Fibroblast of mammary gland (primary cell): ENCODE results near the gene OXCT1.

Experiments
- DNase-seq: peaks from one replicate; pipeline ENCODE4 v3.0.0-alpha.2; 2010; ENCODE audit warnings: low read depth
- H3K4me3 ChIP-seq: 2 replicates; pipeline ENCODE4 v1.5.1; 2011; ENCODE audit warnings: low read depth, mild to moderate bottlenecking, low read length, moderate library complexity; ENCODE audit not compliant: control insufficient read depth
- TF ChIP-seq, protein P1 (sequence below): conservative IDR thresholded peaks from 2 replicates; pipeline ENCODE4 v1.5.1; 2011; ENCODE audit warnings: low read depth, low read length, inconsistent platforms; ENCODE audit not compliant: control insufficient read depth, insufficient read depth

The OXCT1 gene

DNA sequence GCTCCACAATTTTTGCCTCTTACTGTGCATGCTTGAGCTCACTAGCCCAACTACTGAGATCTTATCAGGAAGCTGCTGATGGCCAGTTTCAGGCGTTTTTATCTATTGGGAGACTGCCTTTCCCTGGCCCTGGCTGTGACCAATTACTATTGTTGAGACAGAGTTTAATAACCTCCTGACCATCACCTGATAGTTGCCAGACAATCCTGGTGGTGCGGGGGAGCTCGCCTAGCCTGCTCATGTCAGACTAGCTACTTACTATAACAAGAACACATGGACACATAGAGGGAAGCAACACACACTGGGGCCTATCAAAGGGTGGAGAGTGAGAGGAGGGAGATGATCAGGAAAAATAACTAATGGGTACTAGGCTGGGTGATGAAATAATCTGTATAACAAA is 13.0 kb upstream of the OXCT1 start:
- no peak for DNase-seq
- no peak overlapping the region for H3K4me3 ChIP-seq
- TF ChIP-seq, protein P1, sequence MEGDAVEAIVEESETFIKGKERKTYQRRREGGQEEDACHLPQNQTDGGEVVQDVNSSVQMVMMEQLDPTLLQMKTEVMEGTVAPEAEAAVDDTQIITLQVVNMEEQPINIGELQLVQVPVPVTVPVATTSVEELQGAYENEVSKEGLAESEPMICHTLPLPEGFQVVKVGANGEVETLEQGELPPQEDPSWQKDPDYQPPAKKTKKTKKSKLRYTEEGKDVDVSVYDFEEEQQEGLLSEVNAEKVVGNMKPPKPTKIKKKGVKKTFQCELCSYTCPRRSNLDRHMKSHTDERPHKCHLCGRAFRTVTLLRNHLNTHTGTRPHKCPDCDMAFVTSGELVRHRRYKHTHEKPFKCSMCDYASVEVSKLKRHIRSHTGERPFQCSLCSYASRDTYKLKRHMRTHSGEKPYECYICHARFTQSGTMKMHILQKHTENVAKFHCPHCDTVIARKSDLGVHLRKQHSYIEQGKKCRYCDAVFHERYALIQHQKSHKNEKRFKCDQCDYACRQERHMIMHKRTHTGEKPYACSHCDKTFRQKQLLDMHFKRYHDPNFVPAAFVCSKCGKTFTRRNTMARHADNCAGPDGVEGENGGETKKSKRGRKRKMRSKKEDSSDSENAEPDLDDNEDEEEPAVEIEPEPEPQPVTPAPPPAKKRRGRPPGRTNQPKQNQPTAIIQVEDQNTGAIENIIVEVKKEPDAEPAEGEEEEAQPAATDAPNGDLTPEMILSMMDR, result no peak

DNA sequence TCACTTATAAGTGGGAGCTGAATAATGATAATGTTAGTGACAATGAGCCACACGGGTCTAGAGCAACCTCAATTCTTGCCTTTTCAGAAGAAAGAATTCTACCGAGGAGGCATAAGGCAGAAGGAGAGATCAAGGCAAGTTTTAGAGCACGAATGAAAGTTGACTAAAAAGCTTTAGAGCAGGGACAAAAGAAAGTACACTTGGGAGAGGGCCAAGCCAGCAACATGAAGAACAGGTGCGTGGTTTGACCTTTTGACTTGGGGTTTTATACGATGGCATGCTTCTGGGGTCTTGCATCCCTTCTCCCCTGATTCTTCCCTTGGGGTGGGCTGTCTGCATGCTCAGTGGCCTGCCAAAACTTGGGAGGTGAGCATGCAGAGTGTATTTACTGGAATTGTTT is 12.5 kb upstream of the OXCT1 start:
- no peak for DNase-seq
- H3K4me3 ChIP-seq, result no peak overlapping the region
- TF ChIP-seq, protein P1, result no peak

GRCh38 chr5:41878643-41879478 is 8.6 kb upstream of the OXCT1 start:
- TF ChIP-seq, protein P1, result no peak
- DNase-seq, result no peak
- H3K4me3 ChIP-seq, result no peak overlapping the region

DNA sequence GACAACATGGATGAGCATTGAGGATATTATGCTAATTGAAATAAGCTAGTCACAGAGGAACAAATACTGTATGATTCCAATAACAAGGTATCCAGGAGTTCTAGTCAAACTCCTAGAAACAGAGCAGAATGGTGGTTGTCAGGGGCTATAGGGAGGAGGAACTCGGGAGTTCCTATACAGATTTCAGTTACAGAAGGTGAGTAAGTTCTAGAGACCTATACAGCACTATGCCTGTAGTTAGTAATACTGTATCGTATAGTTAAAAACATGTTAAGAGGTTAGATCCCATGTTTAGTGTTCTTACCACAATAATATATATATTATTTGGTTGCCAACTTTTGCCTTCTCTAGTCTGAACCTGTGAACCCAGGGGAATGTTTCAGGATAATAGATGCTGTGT is 7.9 kb upstream of the OXCT1 start:
- H3K4me3 ChIP-seq, result no peak overlapping the region
- TF ChIP-seq, protein P1, result no peak
- no peak for DNase-seq

GRCh38 chr5:41877408-41877807 is 7.2 kb upstream of the OXCT1 start:
- TF ChIP-seq, protein P1, result no peak
- H3K4me3 ChIP-seq, result no peak overlapping the region
- DNase-seq, result no peak

- no peak overlapping the region for H3K4me3 ChIP-seq
- TF ChIP-seq, protein P1, result no peak
- no peak for DNase-seq
Observed at GRCh38 chr5:41876678-41877077, 6.5 kb upstream of the OXCT1 start.
